GM18951 (cell line): ENCODE data around the gene S1PR1.
A peak's percentile ranks its signal among the peaks of the same experiment; 100 is the strongest.
"Not testable (repeated sequence)": the region's sequence is repeated elsewhere in the genome, so short reads cannot be mapped to it uniquely, and the experiment has no call there.

Experiments used
- POLR2A ChIP-seq: IDR thresholded peaks from 4 replicates; pipeline ENCODE4 v1.6.1; 2011; ENCODE audit warnings: mild to moderate bottlenecking; ENCODE audit not compliant: insufficient read length, insufficient read depth; ENCODE audit errors: extremely low read depth
- in situ Hi-C: fragments of 300-500 bp; cut with MboI; formaldehyde crosslinking; loops from one replicate; pipeline ENCODE4 v1.12.0; 2022; ENCODE audit warnings: low sequenced_read_pairs, mixed read lengths, inconsistent platforms; ENCODE audit not compliant: unreplicated experiment

S1PR1 gene

GRCh38 chr1:101236516-101237228, at the start of gene S1PR1:
Gene S1PR1, plus strand, starts transcription at chr1:101237019. Its CDS starts 1,966 bp downstream, at chr1:101238985.
- in situ Hi-C loops, result no loop called here
- TF ChIP-seq POLR2A, result peak; percentile 50

GRCh38 chr1:101187297-101187696, 49.5 kb upstream of the S1PR1 start:
- in situ Hi-C loops, result no loop called here
- no peak for TF ChIP-seq POLR2A

DNA sequence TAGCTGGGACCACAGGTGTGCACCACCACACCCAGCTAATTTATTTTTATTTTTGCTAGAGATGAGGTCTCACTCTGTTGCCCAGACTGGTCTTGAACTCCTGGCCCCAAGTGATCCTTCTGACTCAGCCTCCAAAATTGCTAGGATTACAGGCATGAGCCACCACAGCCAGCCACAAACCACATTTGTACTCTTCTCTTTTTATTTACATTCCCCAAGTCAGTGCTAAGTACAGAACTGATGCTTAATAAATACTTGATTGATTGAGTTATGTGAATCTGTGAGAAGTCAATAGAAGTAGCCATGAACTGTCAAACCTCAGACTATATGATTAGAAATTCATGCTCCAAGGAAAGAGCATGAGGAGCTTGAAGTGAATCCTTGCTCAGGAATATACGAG, 48.5 kb upstream of the S1PR1 start:
- no peak for TF ChIP-seq POLR2A

GRCh38 chr1:101188968-101189367, 47.9 kb upstream of the S1PR1 start:
- in situ Hi-C loops, result not testable (repeated sequence)

More for the DNA sequence above, 48.5 kb upstream of the S1PR1 start:
- in situ Hi-C loops, result no loop called here

DNA sequence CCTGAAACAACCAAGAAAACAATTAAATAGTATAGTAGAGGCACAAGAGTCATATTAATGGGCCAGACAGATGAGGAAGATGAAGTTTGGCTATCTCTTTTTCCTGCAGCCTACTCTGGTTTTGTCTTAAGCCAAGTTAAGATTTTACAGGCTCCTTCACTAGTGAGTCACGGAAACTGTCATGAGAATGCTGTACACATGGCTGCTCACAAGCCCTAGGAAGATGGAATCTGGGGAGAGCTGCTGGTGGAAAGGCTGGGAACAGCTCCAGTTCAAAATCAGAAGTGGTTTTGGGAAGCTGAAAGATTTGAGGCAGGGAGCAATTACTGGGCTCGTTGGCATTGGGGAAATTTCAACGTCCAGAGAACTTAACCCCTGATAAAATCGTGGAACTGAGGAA, 46.4 kb upstream of the S1PR1 start:
- no peak for TF ChIP-seq POLR2A
- in situ Hi-C loops, result no loop called here

DNA sequence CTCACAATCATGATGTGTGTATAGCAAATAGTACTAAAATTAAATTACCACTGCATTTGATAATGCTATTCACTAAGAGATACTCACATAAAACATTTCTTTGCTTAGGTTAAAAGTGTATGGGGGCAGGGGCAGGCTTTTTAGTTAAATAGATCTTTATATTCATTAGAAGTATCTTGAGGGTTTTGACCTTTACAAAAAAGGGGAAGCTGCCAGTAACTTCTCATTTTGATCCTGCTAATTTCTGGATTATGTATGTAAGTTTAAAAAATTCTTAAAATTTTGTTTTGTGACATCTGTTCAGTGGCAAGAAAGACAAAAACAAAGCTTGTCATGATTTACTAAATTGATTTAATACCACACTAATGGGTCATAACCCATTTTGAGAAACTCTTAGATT, 45.8 kb upstream of the S1PR1 start:
- no peak for TF ChIP-seq POLR2A
- in situ Hi-C loops, result no loop called here

GRCh38 chr1:101193733-101194169, 43.1 kb upstream of the S1PR1 start:
- in situ Hi-C loops, result no loop called here
- no peak for TF ChIP-seq POLR2A

DNA sequence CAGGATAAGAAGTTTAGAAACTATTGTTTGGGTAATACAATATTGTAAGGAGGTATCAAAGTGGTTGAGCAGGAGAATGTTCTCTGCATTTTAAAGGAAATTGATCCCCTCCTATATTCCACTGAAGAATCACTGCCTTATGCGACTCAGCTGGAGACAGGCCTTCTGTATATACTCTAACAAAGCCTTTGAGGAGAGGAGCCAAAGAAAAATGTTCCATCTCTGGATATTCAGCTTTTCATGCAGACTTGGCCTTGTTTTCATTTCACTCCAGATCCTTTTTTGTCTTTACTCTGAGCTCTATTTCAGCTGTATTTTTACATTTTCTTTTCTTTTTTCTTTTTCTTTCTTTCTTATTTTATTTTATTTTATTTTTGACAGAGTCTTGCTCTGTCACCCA, 42.1 kb upstream of the S1PR1 start:
- in situ Hi-C loops, result no loop called here
- no peak for TF ChIP-seq POLR2A

- no peak for TF ChIP-seq POLR2A
- in situ Hi-C loops, result no loop called here
Measured at GRCh38 chr1:101196668-101197067, 40.2 kb upstream of the S1PR1 start.

GRCh38 chr1:101198842-101199636, 37.8 kb upstream of the S1PR1 start:
- no peak for TF ChIP-seq POLR2A
- in situ Hi-C loops, result no loop called here

DNA sequence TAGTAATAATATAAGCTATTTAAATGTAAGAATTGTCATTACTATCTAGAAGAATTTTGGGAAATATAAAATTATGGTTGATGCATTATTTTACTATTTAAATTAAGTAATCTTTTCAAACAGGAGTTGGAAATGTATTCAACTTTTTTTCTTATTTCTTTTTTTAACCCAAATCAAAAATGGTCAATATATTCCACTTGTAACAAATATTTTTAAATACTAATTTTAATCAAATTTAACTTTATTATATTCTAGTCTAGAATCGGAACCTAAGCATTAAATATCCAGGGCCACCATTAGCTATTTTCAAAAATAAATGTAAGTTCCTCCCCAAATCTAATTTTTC, 37.2 kb upstream of the S1PR1 start:
- no peak for TF ChIP-seq POLR2A
- in situ Hi-C loops, result no loop called here

DNA sequence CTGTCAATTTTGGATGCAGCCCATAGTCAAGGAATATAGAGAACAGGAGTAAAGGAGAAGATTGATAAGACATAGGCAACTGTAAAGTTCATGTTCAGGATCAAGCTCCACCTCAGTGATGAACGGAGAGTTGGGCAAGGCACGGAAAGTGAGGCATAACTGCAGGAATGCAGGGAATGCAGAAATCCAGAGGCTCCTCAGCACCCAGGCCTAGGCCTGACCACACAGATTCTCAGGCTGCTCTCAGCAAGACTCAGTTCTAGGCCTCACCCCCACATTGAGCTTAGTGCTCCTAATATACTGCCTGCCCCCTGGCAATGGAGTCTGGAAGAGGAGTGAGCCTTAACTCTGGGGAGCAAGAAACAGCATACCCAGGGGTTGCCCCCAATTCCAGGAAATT, 36.3 kb upstream of the S1PR1 start:
- in situ Hi-C loops, result no loop called here
- TF ChIP-seq POLR2A, result no peak

DNA sequence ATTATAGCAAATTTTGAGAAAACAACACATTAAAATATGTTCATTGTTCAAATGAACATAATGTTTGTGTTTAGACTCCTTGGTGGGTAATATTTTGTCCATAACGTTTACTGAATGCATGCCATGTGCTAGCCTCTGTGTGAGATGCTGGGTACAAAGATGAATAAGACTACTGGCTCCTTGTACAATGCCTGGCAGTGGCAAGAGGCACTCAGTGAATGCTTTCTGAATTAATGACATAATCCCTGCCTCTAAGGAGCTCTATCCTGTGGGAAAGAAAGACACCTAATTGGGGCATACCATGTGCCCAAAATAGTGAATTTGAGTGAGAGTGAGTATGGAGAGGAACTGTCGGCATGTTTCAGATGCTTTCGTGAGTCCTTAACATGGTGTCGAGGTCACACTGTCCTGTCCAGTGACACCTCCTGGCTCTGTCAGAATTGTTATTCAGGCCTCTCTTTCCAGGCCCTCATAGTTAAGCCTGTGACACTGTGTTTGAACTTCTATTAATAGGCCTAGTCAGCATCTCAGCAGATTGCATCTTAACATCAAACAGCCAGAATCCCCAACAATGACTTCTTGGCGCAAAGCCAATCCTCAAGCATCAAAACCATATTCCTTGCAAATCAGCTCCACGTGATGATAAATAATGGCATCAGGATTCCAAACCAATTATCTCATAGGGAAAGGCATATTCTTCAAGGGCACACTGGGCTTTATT, 32.8 kb upstream of the S1PR1 start:
- TF ChIP-seq POLR2A, result no peak
- in situ Hi-C loops, result no loop called here
